ENCODE results near the gene C2.

C2 gene

DNA sequence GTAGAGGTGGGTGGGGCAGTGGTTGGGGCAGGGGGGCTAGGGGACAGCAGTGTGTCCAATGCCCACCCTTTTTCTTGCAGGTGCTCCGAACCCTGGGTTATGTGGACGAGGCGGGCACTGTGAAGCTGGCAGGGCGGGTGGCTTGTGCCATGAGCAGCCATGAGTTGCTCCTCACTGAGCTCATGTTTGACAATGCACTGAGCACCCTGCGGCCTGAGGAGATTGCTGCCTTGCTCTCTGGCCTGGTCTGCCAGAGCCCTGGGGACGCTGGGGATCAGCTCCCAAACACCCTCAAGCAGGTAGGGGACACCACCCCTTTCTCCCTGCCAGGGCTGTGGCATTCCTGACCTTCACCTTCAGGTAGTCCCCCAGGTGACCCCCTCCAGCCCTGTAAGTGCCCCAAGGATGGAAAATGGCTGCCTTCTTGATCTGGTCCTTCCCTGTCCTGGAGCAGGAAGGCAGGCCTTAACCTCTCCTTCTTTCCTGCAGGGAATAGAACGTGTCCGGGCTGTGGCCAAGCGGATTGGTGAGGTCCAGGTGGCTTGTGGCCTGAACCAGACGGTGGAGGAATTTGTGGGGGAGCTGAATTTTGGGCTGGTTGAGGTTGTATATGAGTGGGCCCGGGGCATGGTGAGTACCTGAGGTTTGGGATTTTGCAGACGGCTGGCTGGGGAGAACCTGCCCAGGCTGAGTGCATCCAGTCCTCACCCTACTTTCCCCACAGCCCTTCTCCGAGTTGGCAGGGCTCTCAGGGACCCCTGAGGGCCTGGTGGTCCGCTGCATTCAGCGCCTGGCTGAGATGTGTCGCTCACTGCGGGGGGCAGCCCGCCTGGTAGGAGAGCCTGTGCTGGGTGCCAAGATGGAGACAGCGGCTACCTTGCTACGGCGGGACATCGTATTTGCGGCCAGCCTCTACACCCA is 41.5 kb downstream of the C2 start:
- H3K79me2 ChIP-seq (ENCODE audit: control insufficient read depth, insufficient read depth, low read length, poor library complexity): peaks cover 2% of the 10 kb centered on the region
- H4K8ac ChIP-seq (ENCODE audit: low read depth, low read length): no peak overlapping the region
- no peaks in the 10 kb centered on the region for H3K27me3 ChIP-seq (ENCODE audit: insufficient read depth, low read length)
- H3K23ac ChIP-seq (ENCODE audit: low read length): no peak overlapping the region
- no peak overlapping the region for H3K18ac ChIP-seq (ENCODE audit: low read length)
- no peak overlapping the region for H4K91ac ChIP-seq (ENCODE audit: low read depth, low read length)
- no peak overlapping the region for H3K4ac ChIP-seq (ENCODE audit: low read depth, low read length)
- H3K14ac ChIP-seq (ENCODE audit: low read length): no peak overlapping the region
- no peak overlapping the region for H2AK5ac ChIP-seq (ENCODE audit: low read length)
- H3K27ac ChIP-seq (ENCODE audit: low read depth, low read length): no peak overlapping the region
- H4K12ac ChIP-seq (ENCODE audit: low read depth, low read length): no peak overlapping the region
- H3K9me3 ChIP-seq (ENCODE audit: insufficient read depth, low read depth, low read length): no peaks in the 10 kb centered on the region
- H3K4me3 ChIP-seq (ENCODE audit: low read depth, low read length): no peak overlapping the region
- peaks cover 57% of the 10 kb centered on the region in 2 experiments for H3K36me3 ChIP-seq (ENCODE audit: control insufficient read depth in 1 of 2, insufficient read depth in 2 of 2, low read length in 2 of 2)
- no peak overlapping the region for H2BK120ac ChIP-seq (ENCODE audit: insufficient read depth, low read length, poor library complexity)
- H2AFZ ChIP-seq (ENCODE audit: insufficient read depth, low read length, poor library complexity): no peak overlapping the region
- WGBS (ENCODE audit: extremely low coverage, insufficient coverage, insufficient read length): no CpG with 5 or more reads among the region's 23 CpGs
- no peak overlapping the region for H3K9ac ChIP-seq (ENCODE audit: low read length)
- DNase-seq: no peak
- H3K79me1 ChIP-seq (ENCODE audit: low read length): peaks cover 11% of the 10 kb centered on the region
- no peak overlapping the region for H2BK5ac ChIP-seq (ENCODE audit: low read depth, low read length, poor library complexity)
- no peak overlapping the region for H3K4me2 ChIP-seq (ENCODE audit: low read length)
- peaks cover 9 to 12% of the 10 kb centered on the region in 2 experiments for H3K4me1 ChIP-seq (ENCODE audit: control insufficient read depth in 1 of 2, insufficient read depth in 2 of 2, low read length in 2 of 2)
- no peak overlapping the region for H2BK12ac ChIP-seq (ENCODE audit: low read length)

DNA sequence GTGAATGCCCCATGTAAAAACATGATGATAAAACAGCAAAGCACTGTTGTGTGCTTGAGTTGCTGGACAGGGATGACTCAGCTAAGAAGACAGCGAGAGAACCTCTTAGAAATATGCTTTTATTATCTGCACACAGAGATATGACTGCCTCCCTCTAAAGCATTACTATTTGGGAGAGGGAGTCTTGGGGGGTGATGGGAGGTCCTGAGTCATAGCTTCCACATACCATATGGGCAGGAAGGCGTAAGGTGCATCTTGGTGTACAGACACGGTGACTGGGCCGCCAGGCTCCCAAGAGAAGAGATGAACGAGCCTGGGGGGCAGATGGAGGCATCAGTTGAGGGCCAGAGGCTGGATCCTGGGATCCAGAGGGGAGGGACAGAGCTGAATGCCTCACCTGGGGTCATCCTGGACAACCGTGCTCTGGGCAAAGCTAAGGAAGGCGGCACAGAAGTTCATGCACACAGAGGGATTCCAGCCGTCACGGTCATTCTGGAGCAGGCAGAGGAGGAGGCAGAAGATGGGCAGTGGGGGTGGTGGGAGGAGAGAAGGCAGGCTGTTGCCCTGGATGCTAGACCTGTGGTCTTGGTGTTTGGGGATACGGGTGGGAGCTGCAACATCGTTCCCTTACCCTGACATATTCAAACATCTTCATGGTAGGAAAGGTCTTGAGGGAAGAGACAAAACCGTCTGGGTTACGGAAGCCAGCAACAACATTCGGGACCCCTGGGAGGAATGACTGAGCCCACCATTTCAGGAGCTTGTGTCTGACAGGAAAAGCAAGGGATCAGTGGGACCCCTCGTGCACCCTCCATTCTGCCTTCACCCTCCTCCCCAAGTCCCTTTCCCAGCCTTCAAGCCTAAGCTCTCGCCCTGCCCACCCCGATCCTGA is 42.4 kb downstream of the C2 start:
- peak overlapping the region; percentile 71 for H4K12ac ChIP-seq (ENCODE audit: low read depth, low read length)
- no peak overlapping the region for H3K4ac ChIP-seq (ENCODE audit: low read depth, low read length)
- no peak overlapping the region for H3K14ac ChIP-seq (ENCODE audit: low read length)
- no peak overlapping the region for H3K4me2 ChIP-seq (ENCODE audit: low read length)
- no peaks in the 10 kb centered on the region for H3K27me3 ChIP-seq (ENCODE audit: insufficient read depth, low read length)
- no peak for DNase-seq
- no peak overlapping the region for H2AFZ ChIP-seq (ENCODE audit: insufficient read depth, low read length, poor library complexity)
- no peak overlapping the region for H4K91ac ChIP-seq (ENCODE audit: low read depth, low read length)
- H3K18ac ChIP-seq (ENCODE audit: low read length): no peak overlapping the region
- no peaks in the 10 kb centered on the region for H3K9me3 ChIP-seq (ENCODE audit: insufficient read depth, low read depth, low read length)
- H3K9ac ChIP-seq (ENCODE audit: low read length): no peak overlapping the region
- no peak overlapping the region for H2BK5ac ChIP-seq (ENCODE audit: low read depth, low read length, poor library complexity)
- peaks cover 9 to 12% of the 10 kb centered on the region in 2 experiments for H3K4me1 ChIP-seq (ENCODE audit: control insufficient read depth in 1 of 2, insufficient read depth in 2 of 2, low read length in 2 of 2)
- H3K27ac ChIP-seq (ENCODE audit: low read depth, low read length): no peak overlapping the region
- H3K79me2 ChIP-seq (ENCODE audit: control insufficient read depth, insufficient read depth, low read length, poor library complexity): peaks cover 2% of the 10 kb centered on the region
- H2BK120ac ChIP-seq (ENCODE audit: insufficient read depth, low read length, poor library complexity): no peak overlapping the region
- no peak overlapping the region for H3K23ac ChIP-seq (ENCODE audit: low read length)
- peaks cover 11% of the 10 kb centered on the region for H3K79me1 ChIP-seq (ENCODE audit: low read length)
- H2BK12ac ChIP-seq (ENCODE audit: low read length): no peak overlapping the region
- H4K8ac ChIP-seq (ENCODE audit: low read depth, low read length): no peak overlapping the region
- no CpG with 5 or more reads among the region's 17 CpGs for WGBS (ENCODE audit: extremely low coverage, insufficient coverage, insufficient read length)
- no peak overlapping the region for H3K4me3 ChIP-seq (ENCODE audit: low read depth, low read length)
- H3K36me3 ChIP-seq (ENCODE audit: control insufficient read depth in 1 of 2, insufficient read depth in 2 of 2, low read length in 2 of 2): peaks cover 52 to 54% of the 10 kb centered on the region in 2 experiments
- no peak overlapping the region for H2AK5ac ChIP-seq (ENCODE audit: low read length)

- H4K8ac ChIP-seq (ENCODE audit: low read depth, low read length): no peak overlapping the region
- H2BK5ac ChIP-seq (ENCODE audit: low read depth, low read length, poor library complexity): no peak overlapping the region
- peak overlapping the region; percentile 75 for H4K91ac ChIP-seq (ENCODE audit: low read depth, low read length)
- no peak overlapping the region for H2BK120ac ChIP-seq (ENCODE audit: insufficient read depth, low read length, poor library complexity)
- peaks cover 48 to 50% of the 10 kb centered on the region in 2 experiments for H3K36me3 ChIP-seq (ENCODE audit: control insufficient read depth in 1 of 2, insufficient read depth in 2 of 2, low read length in 2 of 2)
- no peak for DNase-seq
- H3K4me3 ChIP-seq (ENCODE audit: low read depth, low read length): no peak overlapping the region
- H3K79me2 ChIP-seq (ENCODE audit: control insufficient read depth, insufficient read depth, low read length, poor library complexity): peaks cover 2% of the 10 kb centered on the region
- no CpG with 5 or more reads among the region's 18 CpGs for WGBS (ENCODE audit: extremely low coverage, insufficient coverage, insufficient read length)
- no peaks in the 10 kb centered on the region for H3K9me3 ChIP-seq (ENCODE audit: insufficient read depth, low read depth, low read length)
- H4K12ac ChIP-seq (ENCODE audit: low read depth, low read length): peak overlapping the region; percentile 71
- no peak overlapping the region for H2BK12ac ChIP-seq (ENCODE audit: low read length)
- no peak overlapping the region for H3K9ac ChIP-seq (ENCODE audit: low read length)
- H3K79me1 ChIP-seq (ENCODE audit: low read length): peaks cover 11% of the 10 kb centered on the region
- H2AK5ac ChIP-seq (ENCODE audit: low read length): no peak overlapping the region
- H3K18ac ChIP-seq (ENCODE audit: low read length): no peak overlapping the region
- H3K14ac ChIP-seq (ENCODE audit: low read length): no peak overlapping the region
- H3K4ac ChIP-seq (ENCODE audit: low read depth, low read length): no peak overlapping the region
- H3K27ac ChIP-seq (ENCODE audit: low read depth, low read length): no peak overlapping the region
- H3K27me3 ChIP-seq (ENCODE audit: insufficient read depth, low read length): no peaks in the 10 kb centered on the region
- no peak overlapping the region for H3K4me2 ChIP-seq (ENCODE audit: low read length)
- H3K23ac ChIP-seq (ENCODE audit: low read length): no peak overlapping the region
- peaks cover 9 to 12% of the 10 kb centered on the region in 2 experiments for H3K4me1 ChIP-seq (ENCODE audit: control insufficient read depth in 1 of 2, insufficient read depth in 2 of 2, low read length in 2 of 2)
- H2AFZ ChIP-seq (ENCODE audit: insufficient read depth, low read length, poor library complexity): no peak overlapping the region
Measured at GRCh38 chr6:31970604-31971271, 43.2 kb downstream of the C2 start.
